ENCODE results near the gene SLC25A23.
"Not testable (repeated sequence)": the region's sequence is repeated elsewhere in the genome, so short reads cannot be mapped to it uniquely, and the experiment has no call there.

SLC25A23 gene

DNA sequence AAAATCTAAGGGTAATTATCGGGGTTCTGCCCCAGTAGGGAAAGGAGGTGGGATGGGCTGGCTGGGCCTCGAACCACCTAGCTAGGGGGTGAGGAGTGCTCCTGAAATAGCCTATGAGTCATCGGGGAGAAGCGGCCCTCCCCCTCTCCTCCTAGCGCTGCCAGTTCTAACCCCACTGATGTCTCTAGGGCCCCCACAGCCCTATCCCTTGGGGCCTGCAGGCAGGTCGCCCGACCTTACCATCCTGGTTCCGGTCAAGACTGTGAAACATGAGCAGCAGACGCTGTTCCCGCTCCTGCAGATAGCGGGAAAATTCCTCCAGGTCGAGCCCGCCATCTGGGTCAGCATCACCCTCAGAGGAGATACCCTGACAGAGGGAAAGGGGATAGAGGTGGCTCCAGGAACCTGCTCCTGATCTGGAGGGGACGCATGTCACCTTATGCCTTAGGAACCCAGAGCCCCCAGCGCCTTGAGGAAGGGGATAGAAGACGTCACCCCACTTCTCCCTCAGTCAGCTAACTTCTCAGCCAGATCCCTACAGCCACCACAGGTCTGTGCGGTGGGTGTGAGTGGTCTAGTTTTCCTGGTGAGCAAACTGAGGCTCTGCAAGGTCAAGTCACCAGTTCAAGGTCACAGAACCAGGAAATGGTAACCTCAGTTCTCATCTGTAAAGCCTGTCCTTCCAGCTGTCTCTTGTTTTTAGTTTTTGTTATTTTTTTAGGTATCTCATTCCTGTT, 1.5 kb downstream of the SLC25A23 start:
- DNase-seq (ENCODE audit: low read depth in 3 of 3): no peak

DNA sequence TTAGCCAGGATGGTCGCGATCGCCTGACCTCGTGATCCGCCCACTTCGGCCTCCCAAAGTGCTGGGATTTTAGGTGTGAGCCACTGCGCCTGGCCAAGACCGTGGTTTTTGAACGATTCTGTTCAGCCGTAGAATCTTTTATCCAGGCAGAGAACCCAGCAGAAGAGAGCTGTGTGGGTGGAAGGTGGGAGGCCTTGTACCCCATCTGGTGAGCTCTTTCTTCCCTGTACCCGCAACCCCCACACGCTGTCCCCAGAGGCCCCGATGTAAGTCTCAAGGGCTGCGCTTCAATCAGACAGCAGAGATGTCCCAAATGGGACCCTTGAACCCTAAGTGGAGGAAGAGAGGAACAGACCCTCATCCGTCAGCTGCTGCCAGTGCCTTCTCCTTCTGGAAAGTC, 3.7 kb downstream of the SLC25A23 start:
- DNase-seq (ENCODE audit: low read depth in 3 of 3): no peak

DNA sequence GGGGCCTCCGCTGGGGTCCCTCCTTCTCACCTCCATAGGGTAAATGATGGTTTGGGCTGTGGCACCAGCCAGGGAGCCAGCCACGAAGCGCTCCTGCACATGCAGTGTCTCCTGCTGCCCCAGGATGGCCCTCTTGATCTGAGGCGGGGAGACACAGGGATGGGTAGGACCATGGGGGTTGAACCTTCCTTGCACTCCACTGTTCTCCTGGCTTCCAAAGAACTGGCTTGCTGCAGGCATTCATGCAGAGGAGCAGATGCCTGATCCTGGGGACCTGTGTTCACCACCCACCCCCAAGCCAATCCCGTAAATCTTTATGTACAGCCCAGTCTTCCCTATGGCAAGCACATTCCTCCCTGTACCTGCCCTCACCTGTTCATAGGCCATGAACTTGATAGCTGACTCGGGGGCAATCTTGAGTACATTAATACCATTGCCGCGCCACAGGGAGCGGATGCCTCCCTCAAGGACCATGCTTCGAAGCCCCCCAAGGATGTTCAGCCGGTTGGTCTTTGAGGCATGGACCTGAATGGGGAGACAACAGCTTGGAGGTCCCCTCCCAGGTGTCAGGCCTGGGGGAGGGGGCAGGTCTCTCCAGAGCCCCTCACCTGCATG, 5.5 kb downstream of the SLC25A23 start:
- DNase-seq (ENCODE audit: low read depth in 3 of 3): no peak

DNA sequence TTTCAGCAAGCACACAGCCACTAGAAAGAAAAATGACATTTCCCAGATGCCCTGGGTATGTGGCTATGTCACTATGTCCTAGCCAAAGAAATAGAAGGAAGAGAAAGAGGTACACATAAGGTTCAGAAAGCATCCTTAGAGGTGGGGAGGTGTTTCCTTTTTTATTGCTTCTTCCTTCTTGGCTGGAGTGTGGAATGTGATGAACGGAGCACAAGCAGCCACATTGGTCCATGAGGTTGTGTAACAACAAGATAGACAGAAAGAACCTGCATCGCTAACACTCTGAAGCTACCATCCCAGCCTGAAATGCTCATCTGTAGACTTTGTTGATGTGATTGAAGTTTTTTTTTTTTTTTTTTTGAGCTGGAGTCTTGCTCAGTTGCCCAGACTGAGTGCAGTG, 6.7 kb downstream of the SLC25A23 start:
- DNase-seq (ENCODE audit: low read depth in 3 of 3): no peak

DNA sequence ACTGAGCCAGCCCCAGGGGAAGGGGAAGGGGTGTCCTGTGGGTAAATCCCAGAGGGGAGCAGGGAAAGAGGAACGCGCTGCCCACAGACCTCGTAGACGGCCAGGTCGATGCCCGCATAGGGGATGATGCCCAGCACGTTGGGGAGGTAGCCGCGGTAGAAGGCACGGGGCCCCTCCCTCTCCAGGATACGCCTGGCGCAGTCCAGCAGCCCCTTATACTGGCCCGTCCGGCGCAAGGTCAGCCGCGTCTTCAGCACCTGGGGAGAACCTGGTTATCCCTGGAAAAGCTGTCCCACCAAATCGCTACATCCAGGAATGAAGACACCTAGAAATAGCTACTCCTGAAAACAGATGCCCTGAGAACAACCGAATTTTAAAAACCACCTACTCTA, 7.4 kb downstream of the SLC25A23 start:
- DNase-seq (ENCODE audit: low read depth in 3 of 3): no peak

DNA sequence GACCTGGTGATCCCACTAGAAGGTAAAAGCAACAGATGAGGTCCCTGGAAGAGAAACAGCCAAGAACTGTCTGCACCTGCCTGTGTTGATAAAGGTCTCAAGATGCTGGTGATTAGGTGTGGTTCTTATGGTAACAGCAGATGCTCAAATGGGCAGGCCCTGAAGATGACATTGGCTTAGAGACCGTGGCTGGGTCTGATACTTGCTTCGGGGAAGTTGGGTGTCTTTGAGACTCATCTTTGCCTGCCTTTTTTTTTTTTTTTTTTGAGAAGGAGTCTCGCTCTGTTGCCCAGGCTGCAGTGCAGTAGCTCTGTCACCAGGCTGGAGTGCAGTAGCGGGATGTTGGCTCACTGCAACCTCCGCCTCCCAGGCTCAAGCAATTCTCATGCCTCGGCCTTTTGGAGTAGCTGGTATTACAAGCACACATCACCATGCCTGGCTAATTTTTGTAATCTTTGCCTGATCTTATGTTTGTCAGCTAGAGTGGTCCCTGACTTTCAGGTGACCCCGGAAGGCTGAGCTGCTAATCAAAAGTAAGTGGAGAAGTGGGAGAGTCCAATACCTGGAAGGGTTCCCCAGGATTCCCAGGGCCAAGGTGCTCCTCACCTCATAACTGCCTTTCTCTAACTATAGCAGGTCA, 7.9 kb downstream of the SLC25A23 start:
- no peak for DNase-seq (ENCODE audit: low read depth in 3 of 3)

DNA sequence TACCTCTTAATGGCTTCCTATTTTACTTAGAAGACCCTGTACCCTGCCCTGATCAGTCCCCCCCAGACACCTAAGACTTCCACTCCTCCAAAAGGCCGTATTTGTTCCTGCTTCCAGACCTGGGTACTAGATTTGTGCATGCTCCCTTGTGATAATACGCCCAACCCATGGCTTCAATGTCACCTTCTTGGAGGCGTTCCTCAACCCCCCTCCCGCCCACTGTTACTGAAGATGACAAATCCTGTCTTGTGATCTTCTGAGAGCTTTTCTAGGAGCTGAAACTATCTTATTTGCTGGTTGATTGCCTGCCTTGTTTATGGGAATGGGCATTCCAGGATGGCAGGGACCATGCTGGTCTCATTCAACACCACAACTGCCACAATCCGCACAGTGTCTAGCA, 9.4 kb downstream of the SLC25A23 start:
- no peak for DNase-seq (ENCODE audit: low read depth in 3 of 3)

DNA sequence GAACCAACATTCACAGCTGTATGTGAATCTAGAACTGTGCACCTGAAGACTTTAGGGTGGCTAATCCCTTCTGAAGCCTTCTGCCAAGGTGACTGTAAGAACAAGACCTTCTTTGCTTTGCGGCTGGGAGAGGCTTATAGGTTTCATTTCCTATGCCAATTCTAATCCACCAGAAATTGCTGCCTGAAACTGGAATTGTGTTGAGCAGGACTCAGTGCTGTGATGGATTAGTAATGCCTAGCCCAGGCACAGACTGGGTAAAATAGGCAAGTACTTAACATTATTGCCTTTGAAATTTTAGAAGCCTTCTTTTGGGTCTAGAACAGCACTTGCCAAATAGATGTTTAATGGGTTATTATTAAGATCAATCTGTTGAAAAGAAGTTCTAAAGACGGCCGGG, 11.5 kb downstream of the SLC25A23 start:
- no peak for DNase-seq (ENCODE audit: low read depth in 3 of 3)

DNA sequence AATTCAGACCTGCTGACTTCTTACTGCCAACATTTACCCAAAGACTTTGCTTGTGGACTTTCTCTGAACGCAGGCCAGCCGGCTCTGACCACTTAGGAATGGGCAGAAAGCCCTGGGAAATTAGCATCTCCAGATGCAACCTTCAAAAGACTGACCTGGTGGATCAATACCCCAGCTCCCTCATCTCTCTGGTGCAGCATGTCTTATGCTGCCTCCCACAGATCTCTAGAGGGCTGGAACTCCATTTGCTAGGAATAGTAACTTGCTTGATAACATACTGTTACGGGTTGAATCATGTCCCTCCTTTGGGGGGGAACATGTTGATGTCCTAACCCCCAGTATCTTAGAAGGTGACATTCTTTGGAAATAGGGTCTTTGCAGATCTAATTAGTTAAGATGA, 13.1 kb downstream of the SLC25A23 start:
- DNase-seq (ENCODE audit: low read depth in 3 of 3): no peak

DNA sequence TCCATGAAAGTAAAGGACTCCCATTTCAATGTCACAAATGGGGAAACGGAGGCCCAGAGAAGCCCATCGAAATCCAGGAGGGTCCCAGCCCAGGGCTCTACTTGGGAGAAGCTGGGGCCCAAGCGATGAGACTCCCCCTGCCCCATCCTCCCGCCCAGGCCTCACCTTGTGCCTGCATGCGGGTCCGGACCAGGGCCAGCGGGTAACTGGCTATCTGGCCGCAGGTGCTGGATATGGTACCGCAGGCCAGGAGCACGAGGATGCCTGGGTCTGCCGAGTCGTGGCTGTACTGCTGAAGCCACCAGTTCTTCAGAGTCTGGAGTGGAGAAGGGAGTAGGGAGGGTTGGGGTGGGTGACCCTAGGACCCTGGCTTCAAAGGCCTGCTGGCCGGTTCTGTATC, 15.6 kb downstream of the SLC25A23 start:
- no peak for DNase-seq (ENCODE audit: low read depth in 3 of 3)

DNA sequence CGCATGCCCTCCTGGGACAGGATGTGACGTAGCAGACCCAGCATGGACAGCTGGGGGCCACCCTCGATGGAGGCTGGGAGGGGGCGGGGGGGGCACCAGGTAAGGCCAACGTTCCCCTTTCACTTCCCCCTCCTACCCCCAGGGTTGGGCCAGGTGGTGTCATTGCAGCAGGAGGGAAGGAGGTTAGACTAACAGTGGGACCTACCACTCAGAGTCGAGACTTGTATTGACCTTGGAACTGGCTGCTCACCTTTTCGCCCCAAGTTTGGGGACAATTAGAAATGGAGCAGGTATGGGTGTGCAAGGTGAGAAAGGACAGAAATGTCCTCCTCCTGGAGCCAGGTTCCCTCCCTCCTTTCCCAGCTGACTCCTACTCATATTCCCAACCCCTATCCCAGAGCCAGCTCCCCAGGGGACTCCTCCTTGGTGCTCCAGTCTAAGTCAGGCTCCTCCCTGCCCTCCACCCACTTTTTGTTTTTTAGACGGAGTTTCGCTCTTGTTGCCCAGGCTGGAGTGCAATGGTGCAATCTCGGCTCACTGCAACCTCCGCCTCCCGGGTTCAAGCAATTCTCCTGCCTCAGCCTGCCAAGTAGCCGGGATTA, 17.4 kb downstream of the SLC25A23 start:
- DNase-seq (ENCODE audit: low read depth in 3 of 3): no peak

DNA sequence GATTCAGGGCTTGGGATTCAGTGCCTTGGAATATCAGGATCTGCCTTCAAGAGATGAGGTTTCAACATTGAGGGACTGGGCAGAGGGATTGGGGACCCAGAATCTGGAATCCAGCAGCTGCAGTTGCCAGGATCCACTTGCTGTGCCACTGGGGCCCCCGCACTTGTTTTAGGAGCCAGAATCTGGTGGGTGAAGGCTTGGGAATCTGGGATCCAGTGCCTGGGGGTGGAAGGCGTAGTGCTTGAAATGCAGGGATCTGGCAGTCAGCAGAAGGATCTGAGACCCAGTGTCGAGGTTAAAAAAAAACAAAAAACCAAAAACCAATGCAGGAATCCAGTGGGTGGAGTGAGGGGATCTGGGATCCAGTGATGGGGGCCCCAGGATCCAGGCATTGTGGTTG, 18.7 kb downstream of the SLC25A23 start:
- no peak for DNase-seq (ENCODE audit: low read depth in 3 of 3)

DNA sequence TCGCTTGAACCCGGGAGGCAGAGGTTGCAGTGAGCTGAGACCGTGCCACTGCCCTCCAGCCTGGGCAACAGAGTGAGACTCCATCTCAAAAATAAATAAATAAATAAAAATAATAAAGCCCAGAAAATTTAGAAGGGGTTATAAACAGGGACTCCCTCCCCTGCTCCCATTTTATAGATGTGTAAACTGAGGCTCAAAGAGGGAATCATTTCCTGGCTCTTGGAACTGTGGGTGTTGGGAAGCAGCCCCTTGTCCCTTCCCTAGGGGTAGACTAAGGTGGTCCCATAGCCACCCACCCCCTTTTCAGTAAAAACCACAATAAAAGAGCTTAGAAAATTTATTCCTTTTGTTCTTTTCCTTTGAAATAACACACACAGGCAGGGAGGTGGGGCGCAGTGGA, 19.8 kb downstream of the SLC25A23 start:
- DNase-seq (ENCODE audit: low read depth in 3 of 3): no peak

DNA sequence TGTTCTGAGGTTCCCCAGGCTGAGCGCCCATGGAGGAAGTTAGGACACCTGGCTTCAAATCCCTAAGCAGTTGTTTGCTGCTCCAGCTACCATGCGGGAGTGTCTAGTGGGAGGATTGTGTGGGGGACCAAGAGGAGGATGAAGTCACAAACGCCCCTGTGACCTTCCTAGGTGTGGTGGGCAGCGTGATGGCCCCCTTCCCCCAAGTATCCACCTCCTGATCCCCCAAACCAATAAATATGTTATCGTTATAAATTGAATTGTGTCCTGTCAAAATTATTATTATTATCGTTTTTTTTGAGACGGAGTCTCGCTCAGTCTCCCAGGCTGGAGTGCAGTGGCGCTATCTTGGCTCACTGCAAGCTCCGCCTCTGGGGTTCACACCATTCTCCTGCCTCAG, 25.9 kb downstream of the SLC25A23 start, which contains the start of gene SLC25A41:
TSS of gene SLC25A41 (minus strand) at position 101 of the 400 bp plus-strand sequence. CDS start at position 31, 70 bp downstream.
- DNase-seq (ENCODE audit: low read depth in 3 of 3): no peak

DNA sequence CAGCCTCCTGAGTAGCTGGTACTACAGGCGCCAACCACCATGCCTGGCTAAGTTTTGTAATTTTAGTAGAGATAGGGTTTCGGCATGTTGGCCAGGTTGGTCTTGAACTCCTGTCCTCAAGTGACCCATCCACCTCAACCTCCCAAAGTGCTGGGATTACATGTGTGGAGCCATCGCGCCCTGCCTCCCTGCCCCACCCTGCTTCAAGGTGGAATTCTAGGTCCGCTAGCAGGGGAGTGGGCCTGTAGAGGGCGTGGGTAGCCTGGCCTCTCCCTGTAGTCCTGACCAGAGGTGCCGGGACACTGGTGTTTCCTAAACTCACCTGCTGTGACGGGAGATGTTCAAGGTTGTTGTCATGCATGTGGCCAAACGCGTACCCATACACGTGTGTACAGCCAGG, 26.4 kb downstream of the SLC25A23 start:
- DNase-seq (ENCODE audit: low read depth in 3 of 3): no peak

DNA sequence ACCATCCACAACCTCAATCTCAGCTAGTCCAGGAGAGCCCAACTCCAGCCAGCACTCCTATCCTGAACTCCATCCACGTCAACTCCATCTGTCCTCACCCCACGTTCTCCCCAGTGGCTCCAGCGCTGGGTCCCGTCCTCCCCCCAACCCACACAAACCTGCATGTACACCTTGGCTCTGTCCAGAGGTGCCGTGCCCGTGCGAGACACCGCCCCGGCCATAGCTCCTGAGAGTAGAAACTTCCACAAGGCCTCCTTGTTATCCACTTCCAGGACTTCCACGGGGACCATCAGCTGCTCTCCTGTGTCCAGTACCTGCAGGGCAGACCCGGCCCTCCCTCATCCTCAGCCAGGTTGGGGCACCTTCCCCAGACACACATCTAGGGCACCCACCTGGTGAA, 27.7 kb downstream of the SLC25A23 start:
- DNase-seq (ENCODE audit: low read depth in 3 of 3): no peak

DNA sequence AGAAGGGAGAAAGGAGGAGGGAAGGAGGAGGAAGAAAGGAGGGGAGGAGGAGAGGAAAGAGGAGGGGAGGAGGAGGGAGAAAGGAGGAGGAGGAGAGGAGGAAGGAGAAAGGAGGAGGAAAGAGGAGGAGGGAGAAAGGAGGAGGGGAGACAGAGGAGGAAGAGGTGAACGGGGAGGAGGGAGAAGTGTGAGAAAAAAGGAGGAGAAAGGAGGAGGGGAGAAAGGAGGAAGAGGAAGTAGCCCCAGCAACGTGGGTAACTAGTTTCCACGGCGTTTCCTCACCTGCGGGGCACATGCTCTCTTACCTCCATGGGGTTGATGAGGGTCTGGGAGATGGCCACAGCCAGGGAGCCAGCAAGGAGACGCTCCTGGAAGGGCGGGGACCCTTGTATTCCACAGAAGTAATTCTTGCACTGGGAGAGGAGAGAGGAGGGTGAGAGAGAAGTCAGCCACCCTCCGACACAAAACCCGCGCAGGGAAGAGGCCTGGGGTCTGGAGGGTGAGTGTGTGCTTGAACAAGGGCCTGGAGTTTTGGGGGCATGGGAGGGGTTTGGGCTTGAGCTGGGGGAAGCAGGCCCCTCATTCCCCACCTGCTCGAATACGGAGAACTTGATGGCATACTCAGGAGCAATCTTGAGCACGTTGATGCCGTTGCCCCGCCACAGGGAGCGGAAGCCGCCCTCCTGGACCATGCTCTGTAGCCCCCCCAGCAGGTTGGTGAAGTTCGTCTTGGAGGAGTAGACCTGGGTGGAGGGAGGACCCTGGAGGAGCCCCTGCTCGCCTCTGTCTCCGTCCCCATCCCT, 30.0 kb downstream of the SLC25A23 start:
- no peak for DNase-seq (ENCODE audit: low read depth in 3 of 3)

DNA sequence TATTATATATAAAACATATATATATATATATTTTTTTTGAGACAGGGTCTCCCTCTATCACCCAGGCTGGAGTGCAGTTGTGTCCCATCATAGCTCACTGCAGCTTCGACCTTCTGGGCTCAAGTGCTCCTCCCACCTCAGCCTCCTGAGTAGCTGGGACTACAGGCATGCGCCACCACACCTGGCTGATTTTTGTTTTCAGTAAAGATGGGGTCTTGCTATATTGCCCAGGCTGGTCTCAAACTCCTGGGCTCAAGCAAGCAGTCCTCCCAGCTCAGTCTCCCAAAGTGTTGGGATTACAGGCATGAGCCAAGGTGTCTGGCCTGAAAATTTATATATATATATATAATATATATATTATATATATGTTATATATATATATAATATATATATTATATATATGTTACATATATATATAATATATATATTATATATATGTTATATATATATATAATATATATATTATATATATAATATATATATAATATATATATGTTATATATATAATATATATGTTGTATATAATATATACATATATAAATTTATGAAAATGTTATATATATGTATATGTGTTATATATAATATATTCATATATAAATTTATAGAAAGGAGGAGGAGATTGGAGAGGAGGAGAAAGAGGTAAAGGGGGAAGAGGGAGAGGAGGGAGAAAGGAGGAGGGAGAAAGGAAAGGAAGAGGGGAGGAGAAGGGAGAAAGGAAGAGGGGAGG, 30.7 kb downstream of the SLC25A23 start:
- DNase-seq (ENCODE audit: low read depth in 3 of 3): not testable (repeated sequence)

DNA sequence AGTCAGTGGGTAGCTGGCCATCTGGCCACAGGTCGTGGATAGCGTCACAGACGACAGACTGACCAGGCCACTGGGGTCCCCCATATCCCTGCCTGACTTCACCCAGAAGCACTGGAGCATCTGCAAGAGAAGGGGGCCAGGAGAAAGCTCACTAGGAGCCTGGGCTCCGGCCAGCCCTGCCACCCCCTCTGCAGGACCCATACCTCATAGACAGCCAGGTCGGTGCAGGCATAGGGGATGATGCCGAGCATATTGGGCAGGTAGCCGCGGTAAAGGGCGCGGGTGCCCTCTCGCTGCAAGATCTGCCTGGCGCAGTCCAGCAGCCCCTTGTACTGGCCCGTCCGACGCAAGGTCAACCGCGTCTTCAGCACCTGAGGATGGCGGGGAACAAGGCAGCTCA, 32.5 kb downstream of the SLC25A23 start:
- DNase-seq (ENCODE audit: low read depth in 3 of 3): no peak

DNA sequence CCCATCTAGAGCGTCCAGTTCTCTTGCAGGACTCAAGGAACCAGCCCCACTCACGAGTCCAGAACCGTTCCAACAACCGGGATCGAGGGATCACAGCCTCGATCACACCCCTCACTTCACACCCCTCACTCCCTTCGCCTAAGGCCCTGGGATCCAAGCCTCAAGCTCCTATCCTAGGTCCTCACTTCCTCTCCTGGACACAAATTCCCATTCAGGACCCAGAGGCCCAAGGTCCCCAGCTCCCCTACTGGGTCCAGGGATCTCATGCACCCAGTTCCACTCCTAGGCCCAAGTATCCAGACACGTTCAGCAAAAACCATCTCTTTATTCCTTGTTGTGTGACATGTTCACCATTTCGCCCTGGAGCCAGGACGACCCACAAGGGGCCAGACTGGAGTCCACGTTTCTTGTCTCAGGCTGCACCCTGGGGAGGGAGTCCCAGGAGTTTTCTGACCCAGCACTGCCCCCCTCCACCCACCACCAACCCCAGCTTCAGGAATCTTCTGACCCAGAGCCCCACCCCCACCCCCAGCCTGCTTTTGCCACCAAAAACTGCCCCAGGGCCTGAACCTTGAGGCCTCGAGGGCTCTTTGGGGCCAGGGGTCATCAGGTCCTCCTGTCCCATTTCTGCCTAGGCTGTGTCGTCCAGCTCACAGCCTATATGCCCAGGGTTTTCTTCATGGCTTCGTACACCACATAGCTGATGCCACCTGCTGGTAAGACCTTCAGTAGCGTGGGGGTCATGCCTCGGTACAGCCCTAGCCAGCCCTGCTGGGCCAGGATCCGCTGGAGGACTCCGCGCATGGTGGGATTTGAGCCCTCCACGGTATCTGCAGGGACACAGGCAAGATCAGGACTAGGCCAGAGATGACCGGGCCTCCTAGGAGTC, 33.6 kb downstream of the SLC25A23 start:
- no peak for DNase-seq (ENCODE audit: low read depth in 3 of 3)
